ENCODE data around the gene FBF1.

DNA sequence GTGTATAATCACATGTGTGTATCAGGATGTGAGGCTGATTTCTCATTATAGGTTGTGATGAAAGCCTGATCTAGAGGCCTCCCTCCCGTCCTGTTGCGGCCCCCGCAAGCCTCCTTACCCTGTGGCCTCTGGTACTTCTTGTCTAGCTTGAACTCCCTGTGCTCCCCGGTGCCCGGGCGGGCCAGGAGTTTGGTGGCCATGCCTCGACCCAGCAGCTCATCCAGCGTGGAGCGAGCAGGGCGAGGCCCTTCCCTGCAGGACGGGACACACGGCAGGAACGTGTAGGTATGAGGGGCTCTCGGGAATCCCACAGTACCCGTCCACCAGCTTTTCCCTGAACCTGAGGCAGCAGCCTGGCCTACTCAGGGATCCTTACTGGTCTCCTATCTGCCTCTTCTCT lies 14.9 kb downstream of the FBF1 start:
- TF ChIP-seq, protein P1, sequence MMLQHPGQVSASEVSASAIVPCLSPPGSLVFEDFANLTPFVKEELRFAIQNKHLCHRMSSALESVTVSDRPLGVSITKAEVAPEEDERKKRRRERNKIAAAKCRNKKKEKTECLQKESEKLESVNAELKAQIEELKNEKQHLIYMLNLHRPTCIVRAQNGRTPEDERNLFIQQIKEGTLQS (IDR thresholded peaks at IDR 0.05; ENCODE audit: insufficient read depth, low read depth, low read length): no peak
- TF ChIP-seq, protein P2, sequence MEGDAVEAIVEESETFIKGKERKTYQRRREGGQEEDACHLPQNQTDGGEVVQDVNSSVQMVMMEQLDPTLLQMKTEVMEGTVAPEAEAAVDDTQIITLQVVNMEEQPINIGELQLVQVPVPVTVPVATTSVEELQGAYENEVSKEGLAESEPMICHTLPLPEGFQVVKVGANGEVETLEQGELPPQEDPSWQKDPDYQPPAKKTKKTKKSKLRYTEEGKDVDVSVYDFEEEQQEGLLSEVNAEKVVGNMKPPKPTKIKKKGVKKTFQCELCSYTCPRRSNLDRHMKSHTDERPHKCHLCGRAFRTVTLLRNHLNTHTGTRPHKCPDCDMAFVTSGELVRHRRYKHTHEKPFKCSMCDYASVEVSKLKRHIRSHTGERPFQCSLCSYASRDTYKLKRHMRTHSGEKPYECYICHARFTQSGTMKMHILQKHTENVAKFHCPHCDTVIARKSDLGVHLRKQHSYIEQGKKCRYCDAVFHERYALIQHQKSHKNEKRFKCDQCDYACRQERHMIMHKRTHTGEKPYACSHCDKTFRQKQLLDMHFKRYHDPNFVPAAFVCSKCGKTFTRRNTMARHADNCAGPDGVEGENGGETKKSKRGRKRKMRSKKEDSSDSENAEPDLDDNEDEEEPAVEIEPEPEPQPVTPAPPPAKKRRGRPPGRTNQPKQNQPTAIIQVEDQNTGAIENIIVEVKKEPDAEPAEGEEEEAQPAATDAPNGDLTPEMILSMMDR (IDR thresholded peaks at IDR 0.05; ENCODE audit: control extremely low read depth in 1 of 3, insufficient read depth in 1 of 3, low read depth in 1 of 3, low read length in 3 of 3): no peak
- TF ChIP-seq POLR2AphosphoS5 (IDR thresholded peaks at IDR 0.05; ENCODE audit: low read depth, low read length): no peak
- TF ChIP-seq POLR2A (IDR thresholded peaks at IDR 0.05; ENCODE audit: control extremely low read depth in 1 of 2, low read depth in 2 of 2, low read length in 2 of 2): no peak
- TF ChIP-seq JUND (IDR thresholded peaks at IDR 0.05; ENCODE audit: low read length): no peak
- TF ChIP-seq GTF2F1 (IDR thresholded peaks at IDR 0.05; ENCODE audit: borderline replicate concordance, low read depth, low read length): no peak
- no peak for TF ChIP-seq EGR1 (IDR thresholded peaks at IDR 0.05; ENCODE audit: borderline replicate concordance, low read depth, low read length)
- no peak for TF ChIP-seq BRCA1 (IDR thresholded peaks at IDR 0.05; ENCODE audit: low read depth, low read length)
- TF ChIP-seq EP300 (IDR thresholded peaks at IDR 0.05; ENCODE audit: borderline replicate concordance in 1 of 2, low read depth in 2 of 2, low read length in 2 of 2): no peak
- TF ChIP-seq NRF1 (IDR thresholded peaks at IDR 0.05; ENCODE audit: low read depth, low read length): no peak
- TF ChIP-seq RAD21 (IDR thresholded peaks at IDR 0.05 in 1 of 2, conservative IDR thresholded peaks at IDR 0.05 in 1 of 2; ENCODE audit: low read depth in 2 of 2, low read length in 2 of 2): no peak
- TF ChIP-seq, protein P3, sequence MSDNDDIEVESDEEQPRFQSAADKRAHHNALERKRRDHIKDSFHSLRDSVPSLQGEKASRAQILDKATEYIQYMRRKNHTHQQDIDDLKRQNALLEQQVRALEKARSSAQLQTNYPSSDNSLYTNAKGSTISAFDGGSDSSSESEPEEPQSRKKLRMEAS (IDR thresholded peaks at IDR 0.05): no peak
